ENCODE results near the gene CMBL.
"Not testable (repeated sequence)": the region's sequence is repeated elsewhere in the genome, so short reads cannot be mapped to it uniquely, and the experiment has no call there.

Gene CMBL

GRCh38 chr5:10283927-10284635 is 23.6 kb downstream of the CMBL start:
- DNase-seq: peak; percentile 34

GRCh38 chr5:10279925-10280720 is 27.6 kb downstream of the CMBL start:
- no peak for DNase-seq

- DNase-seq: no peak
These were observed 28.4 kb downstream of the CMBL start for GRCh38 chr5:10279328-10279727.

GRCh38 chr5:10278658-10279279 is 28.9 kb downstream of the CMBL start:
- no peak for DNase-seq

- no peak for DNase-seq
These were observed 29.7 kb downstream of the CMBL start for GRCh38 chr5:10277773-10278630.

GRCh38 chr5:10276691-10277090 is 31.0 kb downstream of the CMBL start:
- DNase-seq: no peak

- DNase-seq: no peak
These were observed 31.7 kb downstream of the CMBL start for GRCh38 chr5:10275991-10276390.

GRCh38 chr5:10275460-10275859 is 32.2 kb downstream of the CMBL start:
- DNase-seq: no peak

GRCh38 chr5:10272875-10273209 is 34.9 kb downstream of the CMBL start:
- not testable (repeated sequence) for DNase-seq

GRCh38 chr5:10272053-10272874 is 35.4 kb downstream of the CMBL start:
- no peak for DNase-seq

GRCh38 chr5:10268100-10268499 is 39.6 kb downstream of the CMBL start:
- no peak for DNase-seq

- no peak for DNase-seq
These were observed 40.9 kb downstream of the CMBL start for GRCh38 chr5:10266839-10267238.

- DNase-seq: no peak
These were observed 41.6 kb downstream of the CMBL start for GRCh38 chr5:10266137-10266536.

- DNase-seq: no peak
These were observed 42.2 kb downstream of the CMBL start for GRCh38 chr5:10265245-10266109.

GRCh38 chr5:10264604-10265003 is 43.1 kb downstream of the CMBL start:
- DNase-seq: no peak

GRCh38 chr5:10262995-10263394 is 44.7 kb downstream of the CMBL start:
- no peak for DNase-seq

- DNase-seq: no peak
These were observed 45.5 kb downstream of the CMBL start for GRCh38 chr5:10262121-10262774.

GRCh38 chr5:10261065-10261464 is 46.6 kb downstream of the CMBL start:
- no peak for DNase-seq

GRCh38 chr5:10259899-10260298 is 47.8 kb downstream of the CMBL start:
- no peak for DNase-seq

- DNase-seq: no peak
These were observed 49.8 kb downstream of the CMBL start for GRCh38 chr5:10257870-10258269.

GRCh38 chr5:10254686-10255085 is 53.0 kb downstream of the CMBL start:
- no peak for DNase-seq

All from NCI-H524 treated with DMSO at 0.1 percent for 48 hours (cell line).